Myocyte (in vitro differentiated cells): Measurements from ENCODE around the gene NDUFC1. TPM values are rescaled to one million over a fixed set of nuclear protein-coding genes. Genes with fewer than 3 reads are reported as not detected.

ENCODE experiments used
- DNase-seq: peaks from one replicate; pipeline ENCODE4 v3.0.0-alpha.2; 2012; ENCODE audit warnings: low read depth
- total RNA-seq: library from RNA; depleted of rRNA; stranded (reverse); fragments of >200 nt; gene quantifications from 2 replicates; pipeline ENCODE4 v1.2.3, GENCODE V29; 2014

The NDUFC1 gene
- total RNA-seq, 1 donor from 2014 or later = 59.2 TPM

- DNase-seq = no peak
Observed at GRCh38 chr4:139253046-139253445, 49.2 kb downstream of the NDUFC1 start.

GRCh38 chr4:139247700-139248238, 54.5 kb downstream of the NDUFC1 start:
- DNase-seq = no peak

- DNase-seq = no peak
Observed at GRCh38 chr4:139247241-139247640, 55.0 kb downstream of the NDUFC1 start.

- peak; percentile 76 for DNase-seq
Observed at GRCh38 chr4:139246166-139246565, 56.1 kb downstream of the NDUFC1 start.

GRCh38 chr4:139245590-139245989, 56.7 kb downstream of the NDUFC1 start:
- no peak for DNase-seq

DNA sequence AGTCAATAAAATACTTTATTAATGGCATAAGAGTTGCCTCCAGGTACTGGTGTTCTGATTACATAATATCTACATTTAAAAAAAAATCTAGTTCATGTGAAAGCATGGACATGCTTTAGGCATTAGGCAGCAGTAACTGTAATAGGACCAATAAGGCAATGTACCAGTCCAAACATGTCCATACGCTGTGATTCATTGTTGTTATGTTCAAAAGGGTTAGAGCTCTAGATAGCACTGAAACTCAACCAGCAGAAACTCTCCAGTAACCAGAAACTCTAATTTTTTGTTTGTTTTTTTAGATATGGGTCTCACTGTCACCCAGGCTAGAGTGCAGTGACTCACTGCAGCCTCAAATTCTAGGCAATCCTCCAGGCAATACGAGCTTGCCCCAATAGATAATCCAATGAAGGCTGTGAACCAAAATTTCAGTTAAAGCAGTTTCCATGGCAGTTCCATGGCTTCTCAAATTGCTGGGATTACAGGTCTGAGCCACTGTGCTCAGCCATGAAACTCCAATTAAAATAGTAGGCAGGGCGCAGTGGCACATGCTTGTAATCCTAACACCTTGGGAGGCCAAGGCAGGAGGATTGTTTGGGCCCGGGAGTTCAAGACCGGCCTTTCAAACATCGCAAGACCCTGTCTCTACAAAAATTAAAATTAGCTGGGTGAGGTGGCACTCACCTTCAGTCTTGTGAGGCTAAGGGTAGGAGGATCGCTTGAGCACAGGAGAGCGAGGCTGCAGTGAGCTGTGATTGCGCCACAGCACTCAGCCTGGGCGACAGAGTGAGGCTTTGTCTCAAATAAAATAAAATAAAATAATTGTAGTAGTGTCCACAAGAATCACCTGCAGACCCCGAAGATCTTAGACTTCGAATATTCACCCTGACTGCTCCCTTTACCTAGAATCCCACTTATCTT, 58.6 kb downstream of the NDUFC1 start:
- peak; percentile 81 for DNase-seq

DNA sequence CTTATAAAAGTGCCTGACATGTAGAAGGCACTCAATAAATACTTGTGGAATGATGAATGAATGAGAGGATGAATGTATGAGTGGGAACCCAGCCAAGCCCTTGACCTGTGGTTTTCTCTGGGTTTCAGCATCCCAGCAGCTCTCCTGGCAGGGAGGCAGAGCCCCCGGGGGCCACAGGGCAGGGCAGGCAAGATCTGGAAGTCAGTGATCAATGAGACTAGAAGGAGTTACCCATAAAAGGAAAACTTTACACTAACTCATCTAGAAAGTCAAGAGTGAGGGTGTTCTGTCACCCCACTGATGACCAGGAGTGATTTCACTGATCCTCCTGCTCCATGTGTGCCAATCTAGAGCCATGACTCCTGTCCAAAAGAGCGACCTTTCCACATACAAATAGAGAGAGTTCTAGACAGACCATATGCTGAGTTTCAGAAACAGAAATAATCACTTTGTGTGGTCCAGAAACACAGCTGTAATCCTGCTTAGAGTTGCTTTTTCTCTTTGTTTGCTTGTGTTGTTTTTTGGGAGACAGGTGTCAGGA, 59.7 kb downstream of the NDUFC1 start:
- peak; percentile 50 for DNase-seq

DNA sequence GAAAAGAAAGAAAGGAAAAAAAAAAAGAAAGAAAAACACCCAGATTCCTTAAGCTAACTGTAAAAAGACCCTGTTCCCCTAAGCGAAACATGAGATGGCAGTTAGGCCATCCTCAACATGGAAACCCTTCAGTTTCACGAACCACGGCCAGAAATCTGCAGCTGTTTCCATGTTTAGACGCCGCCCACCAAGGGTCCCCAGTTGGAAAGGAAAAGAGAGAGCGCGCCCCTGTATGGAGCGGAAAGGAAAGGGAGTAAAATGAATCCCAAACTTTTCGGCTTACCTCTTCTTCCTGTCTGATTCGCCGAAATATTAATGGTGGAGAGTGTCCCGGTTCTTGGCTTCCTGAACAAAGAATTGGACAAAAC, 60.5 kb downstream of the NDUFC1 start:
- no peak for DNase-seq

DNA sequence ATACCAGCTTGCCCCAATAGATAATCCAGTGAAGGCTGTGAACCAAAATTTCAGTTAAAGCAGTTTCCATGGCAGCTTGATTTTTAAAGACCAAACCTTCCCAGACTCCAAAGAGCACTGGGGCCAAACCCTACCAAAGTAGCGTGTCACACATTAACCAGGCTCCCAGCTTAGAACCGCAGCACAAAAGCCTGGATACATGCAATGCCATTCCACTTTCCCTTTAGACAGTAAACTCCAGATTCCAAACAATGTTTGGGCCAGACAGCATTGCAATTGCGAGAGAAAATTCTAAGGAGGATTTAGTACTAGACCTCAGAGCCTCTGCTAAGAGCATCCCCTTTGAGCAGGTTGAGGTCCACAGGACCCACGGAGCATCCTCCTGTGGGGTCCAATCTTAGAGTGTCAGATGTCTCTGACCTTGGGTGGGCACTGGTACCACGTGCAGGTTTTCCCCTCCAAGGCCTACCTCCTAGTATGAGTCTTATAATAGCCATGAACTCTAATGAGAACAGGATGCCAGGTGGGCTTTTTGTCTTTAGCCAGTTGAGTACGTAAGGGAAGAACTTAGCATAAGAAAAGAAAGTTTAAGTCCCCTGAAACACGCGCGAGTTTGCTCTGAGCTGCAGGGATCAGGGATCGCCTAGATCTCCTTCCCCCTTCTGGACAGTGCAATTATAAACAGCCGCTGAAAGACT, 61.0 kb downstream of the NDUFC1 start:
- DNase-seq = no peak

Other genes with a start within 250 kb of the NDUFC1 start
- gene ELF2, start 125.3 kb downstream of the NDUFC1 start, total RNA-seq = 31.8 and 35.6 TPM in 2 replicates
- gene MGARP, start 22.3 kb downstream of the NDUFC1 start, total RNA-seq = 0.31 and 0.45 TPM in 2 replicates
- 37.8 and 43.1 TPM in 2 replicates for gene NAA15, start 972 bp downstream of the NDUFC1 start, total RNA-seq
- gene RAB33B, start 151.6 kb upstream of the NDUFC1 start, total RNA-seq = 6.2 and 7.0 TPM in 2 replicates